ENCODE measurements around the gene ENOX1.

The ENOX1 gene

DNA sequence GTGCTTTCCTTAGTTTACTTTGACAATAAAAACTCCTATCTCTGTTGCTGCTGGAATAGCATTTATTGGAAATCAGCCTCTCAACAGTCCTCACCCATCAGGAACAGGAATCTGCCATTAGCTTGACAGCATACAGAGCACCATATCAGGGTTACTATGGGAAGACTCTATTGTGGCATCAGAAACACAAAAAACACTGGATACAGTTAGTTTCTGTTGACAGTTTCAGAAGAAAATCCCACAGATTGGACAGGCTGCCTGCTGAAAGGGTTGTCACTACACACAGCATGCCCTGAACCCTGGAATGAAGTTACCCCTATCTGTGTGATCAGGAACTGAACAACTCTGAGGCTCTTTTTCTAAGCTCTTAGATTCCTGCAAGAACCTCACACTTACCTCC, 172.7 kb downstream of the ENOX1 start:
- H3K4me3 ChIP-seq (ENCODE audit: low read depth, low read length), result no peak overlapping the region
- TF ChIP-seq CTCF (IDR thresholded peaks at IDR 0.05; ENCODE audit: low read depth, low read length), result no peak

GRCh38 chr13:43611281-43612273, 175.2 kb downstream of the ENOX1 start:
- H3K4me3 ChIP-seq (ENCODE audit: low read depth, low read length), result no peak overlapping the region
- TF ChIP-seq CTCF (IDR thresholded peaks at IDR 0.05; ENCODE audit: low read depth, low read length), result no peak

DNA sequence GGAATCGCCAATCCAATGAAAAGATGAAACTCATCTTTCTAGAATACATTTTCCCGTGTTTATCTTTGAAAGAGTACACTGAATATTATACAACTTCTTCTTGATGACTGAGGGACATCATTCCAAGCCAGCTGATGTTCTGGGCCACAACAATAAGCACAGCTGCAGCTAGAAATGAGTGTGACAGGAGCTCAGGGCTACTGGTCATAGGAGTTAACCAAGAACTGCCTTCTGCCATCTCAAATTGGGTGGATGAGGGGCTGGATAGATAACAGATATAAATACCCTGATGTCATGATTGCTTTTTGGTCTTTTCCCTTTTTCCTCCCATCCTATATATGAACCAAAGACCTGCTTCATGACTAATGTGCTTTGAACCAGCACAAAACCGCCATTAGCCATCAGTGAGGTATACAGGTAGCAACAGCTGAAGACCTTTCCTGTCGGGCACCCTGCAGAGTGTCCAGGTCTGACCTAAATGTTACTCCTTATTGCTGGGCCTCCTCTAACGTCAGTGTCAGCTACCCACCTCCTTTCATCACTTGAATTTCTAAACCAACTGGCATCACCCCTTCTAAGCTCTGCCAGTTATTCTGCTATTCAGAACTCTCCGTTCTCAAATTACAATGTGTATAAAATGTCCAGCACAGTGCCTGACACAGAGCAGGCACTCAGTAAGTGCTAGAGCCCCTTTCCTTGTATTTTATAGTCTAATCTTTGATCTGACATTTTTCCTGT, 178.2 kb downstream of the ENOX1 start:
- no peak for TF ChIP-seq CTCF (IDR thresholded peaks at IDR 0.05; ENCODE audit: low read depth, low read length)

DNA sequence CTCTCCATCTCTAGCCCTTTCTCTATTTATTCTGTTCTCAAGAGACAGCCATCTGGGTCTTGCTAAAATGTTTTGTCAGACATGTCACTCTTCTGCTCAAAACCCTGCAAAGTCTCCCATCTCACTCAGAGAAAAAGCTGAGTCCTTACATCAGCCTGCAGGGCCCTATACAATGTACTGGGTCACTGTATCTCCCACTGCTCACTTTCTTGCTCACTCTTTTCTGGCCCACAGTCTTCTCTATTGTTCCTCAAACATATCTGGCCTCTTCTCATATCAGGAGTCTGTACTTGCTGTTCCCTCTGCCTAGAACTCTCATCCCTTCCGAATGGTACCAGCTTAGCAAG, 189.2 kb downstream of the ENOX1 start:
- TF ChIP-seq CTCF (IDR thresholded peaks at IDR 0.05; ENCODE audit: low read depth, low read length), result no peak
- no peak overlapping the region for H3K4me3 ChIP-seq (ENCODE audit: low read depth, low read length)

More for the DNA sequence above, 178.2 kb downstream of the ENOX1 start:
- H3K4me3 ChIP-seq (ENCODE audit: low read depth, low read length), result no peak overlapping the region

GRCh38 chr13:43596924-43597598, 189.7 kb downstream of the ENOX1 start:
- no peak for TF ChIP-seq CTCF (IDR thresholded peaks at IDR 0.05; ENCODE audit: low read depth, low read length)

GRCh38 chr13:43596006-43596405, 190.8 kb downstream of the ENOX1 start:
- no peak for TF ChIP-seq CTCF (IDR thresholded peaks at IDR 0.05; ENCODE audit: low read depth, low read length)
- no peak overlapping the region for H3K4me3 ChIP-seq (ENCODE audit: low read depth, low read length)

More at GRCh38 chr13:43596924-43597598, 189.7 kb downstream of the ENOX1 start:
- H3K4me3 ChIP-seq (ENCODE audit: low read depth, low read length), result no peak overlapping the region
